SW480 (cell line): Measurements from ENCODE around the gene SNRPD3.

ENCODE experiments used
- DNase-seq: peaks from one replicate; pipeline ENCODE4 v3.0.0-alpha.2; 2016; ENCODE audit warnings: low spot score

Gene SNRPD3

DNA sequence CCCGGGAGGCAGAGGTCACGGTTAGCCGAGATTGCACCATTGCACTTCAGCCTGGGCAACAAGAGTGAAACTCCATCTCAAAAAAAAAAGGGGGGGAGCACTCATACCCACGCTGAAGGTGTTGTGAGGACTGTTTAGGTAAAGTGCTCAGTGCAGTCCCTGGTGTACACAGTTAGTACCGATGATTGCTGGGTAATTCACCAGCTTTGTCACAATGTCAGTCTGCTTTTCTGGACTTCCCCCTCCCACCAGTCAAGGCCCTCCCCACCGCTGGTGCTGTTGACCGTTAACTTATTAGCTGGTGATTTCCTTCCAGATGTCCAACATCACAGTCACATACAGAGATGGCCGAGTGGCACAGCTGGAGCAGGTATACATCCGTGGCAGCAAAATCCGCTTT lies 11.9 kb downstream of the SNRPD3 start:
- DNase-seq: no peak

DNA sequence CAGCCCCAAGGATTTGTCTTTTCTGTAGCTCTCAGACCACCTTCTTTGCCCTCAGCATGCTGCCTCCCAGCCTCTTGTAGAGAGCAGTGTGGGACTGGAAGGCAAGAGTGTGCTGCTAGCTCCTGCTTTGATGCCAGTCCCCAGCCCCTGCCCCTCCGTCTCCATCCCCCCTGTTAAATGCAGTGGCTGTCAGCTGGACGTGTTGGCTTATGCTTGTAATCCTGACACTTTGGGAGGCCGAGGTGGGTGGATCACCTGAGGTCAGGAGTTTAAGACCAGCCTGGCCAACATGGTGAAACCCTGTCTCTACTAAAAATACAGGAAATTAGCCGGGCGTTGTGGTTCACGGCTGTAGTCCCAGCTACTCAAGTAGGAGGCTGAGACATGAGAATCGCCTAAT lies 15.5 kb downstream of the SNRPD3 start:
- no peak for DNase-seq

DNA sequence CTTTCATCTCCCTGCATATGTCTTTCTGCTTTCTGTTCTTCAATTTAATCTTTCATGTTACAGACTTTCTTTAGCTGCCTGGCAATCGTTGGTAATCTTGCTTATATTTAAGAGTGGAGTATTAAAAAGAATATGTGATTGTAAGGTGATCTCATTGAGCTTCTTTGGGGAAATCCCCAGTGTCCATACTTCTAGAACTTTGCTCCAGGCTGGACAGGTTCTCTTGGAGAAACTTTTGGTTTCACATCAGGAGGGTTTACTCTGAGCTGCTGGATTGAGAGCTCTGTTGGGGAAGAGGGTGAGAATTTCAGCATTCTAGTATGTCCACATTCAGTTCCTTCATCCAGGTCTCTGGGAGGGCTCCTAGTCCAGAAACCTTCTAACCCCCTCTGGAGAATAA lies 21.0 kb downstream of the SNRPD3 start:
- DNase-seq: no peak

DNA sequence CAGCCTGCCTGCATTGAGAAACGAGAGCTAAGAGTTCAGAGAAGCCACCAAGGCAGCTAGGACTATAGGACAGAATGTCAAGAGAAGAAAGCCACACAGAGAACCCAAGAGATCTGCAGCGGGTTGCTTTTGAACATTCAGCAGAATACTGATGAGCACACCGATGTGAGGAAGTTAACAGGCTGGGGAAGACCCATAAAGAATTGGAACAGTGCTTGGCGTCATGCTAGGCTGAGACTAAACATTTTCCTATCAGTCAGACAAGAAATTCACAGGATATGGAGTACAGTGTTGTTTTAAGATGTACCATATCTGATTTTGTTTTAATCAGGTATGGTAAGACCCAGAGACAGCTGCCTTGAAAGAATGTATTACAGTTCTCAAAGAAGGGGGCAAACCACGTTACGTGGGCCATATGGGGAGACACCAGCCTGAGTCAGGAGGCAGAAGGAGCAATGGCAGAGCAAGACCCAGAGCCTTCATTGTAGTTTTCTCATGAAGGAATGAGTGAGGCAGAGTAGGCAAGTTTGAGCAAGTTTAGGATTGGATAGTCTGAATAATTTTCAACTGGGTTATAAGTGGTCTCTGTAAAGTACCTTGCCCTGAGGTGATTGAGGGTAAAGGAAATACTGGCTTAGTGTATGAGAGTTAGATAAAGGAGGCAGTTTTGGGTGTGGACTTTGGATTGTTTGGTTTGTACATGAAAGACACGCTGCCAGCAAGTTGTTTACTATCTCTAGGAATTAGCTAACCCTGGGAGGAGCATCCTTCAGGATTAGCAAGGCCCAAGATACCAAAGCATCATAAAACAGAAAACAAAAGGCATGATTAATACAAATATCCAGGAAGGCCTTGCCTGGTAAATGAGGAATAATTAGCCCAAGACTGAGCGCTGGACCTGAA lies 22.8 kb downstream of the SNRPD3 start:
- no peak for DNase-seq

DNA sequence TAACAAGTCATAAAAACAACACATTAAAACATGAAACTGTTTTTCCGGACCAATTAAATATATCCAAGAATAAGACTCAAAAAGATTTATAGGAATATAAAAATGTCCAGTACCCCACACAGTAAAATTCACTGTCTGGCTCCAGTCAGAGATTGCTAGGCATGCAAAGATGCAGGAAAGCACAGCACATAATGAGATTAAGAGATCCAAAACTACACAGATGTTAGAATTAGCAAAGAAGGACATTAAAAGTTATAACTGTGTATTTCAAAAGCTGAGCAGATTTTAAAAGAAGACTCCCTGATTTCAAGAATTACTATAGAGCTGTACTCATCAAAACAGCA lies 23.4 kb downstream of the SNRPD3 start:
- no peak for DNase-seq

DNA sequence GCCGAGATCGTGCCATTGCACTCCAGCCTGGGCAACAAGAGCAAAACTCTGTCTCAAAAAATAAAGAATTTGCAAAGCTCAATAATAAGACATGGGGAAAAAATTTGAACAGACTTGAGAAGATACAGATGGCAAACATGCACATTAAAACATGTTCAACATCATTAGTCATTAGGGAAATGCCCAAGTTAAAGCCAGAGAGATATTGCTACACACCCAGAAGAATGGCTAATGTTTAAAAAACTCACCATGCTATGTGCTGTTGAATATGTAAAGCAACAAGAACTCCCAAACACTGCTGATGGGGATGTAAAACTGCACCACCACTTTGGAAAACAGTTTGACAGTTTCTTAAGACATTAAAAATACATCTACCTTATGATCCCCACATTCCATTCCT lies 24.5 kb downstream of the SNRPD3 start:
- no peak for DNase-seq

DNA sequence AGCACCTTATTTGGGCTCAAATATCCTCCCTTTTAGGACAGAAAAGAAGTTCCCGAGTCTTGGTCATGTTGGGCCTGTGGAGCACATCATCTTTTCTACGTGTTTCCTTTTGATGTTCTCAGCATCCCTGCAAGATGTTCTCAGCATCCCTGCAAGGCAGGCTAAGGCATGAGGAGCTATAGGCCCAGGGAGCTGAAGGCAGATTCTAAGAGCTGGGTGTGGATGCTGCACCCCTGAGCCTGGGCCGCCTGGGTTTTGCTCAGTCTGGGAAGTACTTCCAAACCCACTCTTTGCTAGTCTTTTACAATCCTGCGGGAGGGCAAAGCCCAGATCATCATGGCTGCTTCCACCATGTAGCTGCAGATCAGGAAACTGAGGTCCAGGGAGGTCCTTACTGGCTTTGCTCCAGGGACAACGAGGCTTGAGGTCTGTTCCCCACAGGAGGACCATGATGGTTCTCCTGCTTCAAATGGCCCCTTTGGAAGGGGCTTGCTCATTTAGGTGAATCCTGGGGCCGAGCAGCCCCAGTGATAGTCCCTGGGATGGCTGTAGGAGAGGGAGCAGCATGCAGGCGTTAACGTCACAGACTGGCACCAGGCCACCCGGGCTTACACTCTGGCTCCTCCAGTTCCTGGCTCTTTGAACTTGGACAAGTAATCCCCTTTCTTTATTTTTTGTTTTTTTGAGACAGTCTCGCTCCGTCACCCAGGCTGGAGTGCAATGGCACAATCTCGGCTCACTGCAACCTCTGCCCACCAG lies 26.4 kb downstream of the SNRPD3 start:
- DNase-seq: no peak

DNA sequence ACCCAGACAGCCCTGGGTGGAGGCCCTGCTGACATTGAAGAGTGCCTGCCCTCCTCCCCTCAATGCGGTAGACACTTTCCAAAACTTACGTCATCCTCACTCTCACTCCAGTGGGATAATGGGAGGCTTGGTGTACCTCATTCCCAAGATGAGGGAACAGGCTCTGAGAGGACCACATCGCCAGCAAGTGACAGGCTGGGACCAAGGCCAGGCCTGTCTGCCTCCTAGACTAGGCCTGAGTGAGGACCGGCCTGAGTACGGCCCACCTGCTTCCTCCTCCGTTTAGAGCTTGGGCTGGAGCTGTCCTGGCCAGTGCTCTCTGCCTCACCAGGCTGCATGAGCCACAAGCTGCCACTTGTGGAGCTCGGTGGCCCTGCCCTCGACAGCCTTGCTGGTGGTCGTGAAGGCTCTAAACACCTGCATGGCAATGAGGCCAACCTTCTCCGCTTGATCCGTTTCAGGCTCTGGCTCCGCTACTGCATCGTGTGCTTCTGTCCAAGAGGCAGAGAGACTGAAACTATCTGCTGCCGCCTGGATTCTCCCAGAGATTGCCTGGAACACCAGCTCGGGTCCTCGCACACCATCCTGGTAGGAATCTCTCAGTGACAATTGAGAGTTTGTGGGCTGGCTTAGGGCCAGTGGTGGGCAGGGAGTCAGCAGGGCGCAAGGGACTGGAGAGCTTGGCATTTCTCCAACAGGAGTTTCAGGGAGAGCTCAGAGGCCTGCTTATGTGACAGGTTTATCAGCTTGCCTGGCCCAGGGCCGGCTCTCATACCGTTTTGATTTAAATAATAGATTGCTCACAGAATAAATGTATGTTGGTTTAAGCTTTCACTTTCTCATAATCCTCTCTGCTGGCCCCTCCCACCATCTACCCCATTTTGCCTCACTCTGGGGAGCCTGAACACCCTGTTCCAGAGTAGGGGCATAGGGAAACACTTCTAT lies 27.7 kb downstream of the SNRPD3 start:
- DNase-seq: no peak

DNA sequence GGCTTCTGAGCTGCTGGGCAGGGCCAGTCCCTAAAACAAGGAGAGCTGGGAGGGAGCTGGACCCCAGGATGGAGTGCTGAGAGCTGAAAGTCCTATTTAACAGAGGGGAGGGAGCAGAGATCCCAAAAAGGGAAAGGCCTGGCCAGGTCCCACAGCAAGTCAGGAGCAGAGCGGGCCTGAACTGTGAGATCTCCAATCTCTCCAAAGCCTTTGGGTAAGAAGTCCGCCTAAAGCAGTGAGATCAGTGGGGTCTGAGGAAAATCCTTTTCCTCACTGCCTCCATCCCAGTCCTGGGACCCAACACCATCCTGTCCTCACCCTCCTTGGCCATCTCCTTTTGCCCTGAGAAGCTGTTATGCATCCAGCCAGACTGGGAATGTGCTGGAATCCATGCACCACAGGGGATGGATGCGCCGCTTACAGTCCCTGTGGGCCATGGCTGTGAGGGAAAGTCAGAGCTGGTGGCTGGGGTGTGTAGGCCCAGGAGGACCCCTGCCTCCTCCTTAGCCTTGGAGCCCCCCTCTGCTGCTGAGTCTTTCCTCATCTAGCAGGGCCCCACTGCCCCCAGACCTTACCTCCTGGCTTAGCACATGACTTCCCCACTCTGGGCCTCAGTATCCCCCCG lies 28.5 kb downstream of the SNRPD3 start:
- DNase-seq: no peak

DNA sequence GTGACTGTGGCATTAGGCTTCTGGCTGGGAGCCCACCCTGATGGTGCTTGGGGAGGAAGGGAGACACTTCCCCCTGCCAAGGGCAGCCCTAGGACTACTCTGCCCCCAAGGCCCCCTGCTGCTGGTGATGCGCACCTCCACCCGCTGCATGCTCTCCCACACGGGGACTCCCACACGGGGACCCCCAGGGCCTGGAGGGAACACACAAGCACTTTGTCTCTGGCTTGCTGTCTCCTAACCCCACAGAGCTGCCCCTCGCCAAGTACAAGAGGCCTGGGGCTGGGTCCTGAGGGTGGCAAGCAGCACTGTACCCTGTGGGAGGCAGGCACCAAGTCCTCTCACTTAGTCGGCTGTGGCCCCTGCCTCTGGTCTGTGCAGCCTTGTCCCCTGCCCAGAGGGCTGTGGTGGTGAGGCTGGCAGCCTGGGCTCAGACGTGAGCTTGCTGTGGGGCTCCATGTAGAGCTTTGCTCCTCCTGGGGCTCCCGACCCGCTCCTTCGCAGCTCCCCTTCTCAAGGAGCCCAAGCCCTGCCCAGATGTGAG lies 29.1 kb downstream of the SNRPD3 start:
- DNase-seq: no peak

DNA sequence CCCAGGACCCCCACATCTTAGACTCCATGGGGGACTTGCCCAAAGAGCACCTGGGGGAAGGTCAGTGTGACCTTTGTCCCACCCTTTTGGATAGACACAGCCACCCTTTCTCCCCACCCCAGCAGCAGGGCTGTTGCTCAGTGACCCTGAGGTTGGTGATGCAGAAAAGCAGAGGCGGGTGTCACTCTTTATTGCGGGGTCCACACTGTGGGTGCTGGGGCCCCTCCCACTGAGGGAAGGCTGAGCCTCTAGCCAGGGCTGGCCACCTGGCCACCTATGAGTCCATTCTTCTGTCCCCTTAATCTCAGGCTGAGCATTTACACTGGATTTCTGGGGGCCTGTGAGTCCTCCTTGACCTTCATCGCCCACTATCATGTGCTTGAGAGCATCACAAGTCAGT lies 29.7 kb downstream of the SNRPD3 start:
- DNase-seq: no peak

DNA sequence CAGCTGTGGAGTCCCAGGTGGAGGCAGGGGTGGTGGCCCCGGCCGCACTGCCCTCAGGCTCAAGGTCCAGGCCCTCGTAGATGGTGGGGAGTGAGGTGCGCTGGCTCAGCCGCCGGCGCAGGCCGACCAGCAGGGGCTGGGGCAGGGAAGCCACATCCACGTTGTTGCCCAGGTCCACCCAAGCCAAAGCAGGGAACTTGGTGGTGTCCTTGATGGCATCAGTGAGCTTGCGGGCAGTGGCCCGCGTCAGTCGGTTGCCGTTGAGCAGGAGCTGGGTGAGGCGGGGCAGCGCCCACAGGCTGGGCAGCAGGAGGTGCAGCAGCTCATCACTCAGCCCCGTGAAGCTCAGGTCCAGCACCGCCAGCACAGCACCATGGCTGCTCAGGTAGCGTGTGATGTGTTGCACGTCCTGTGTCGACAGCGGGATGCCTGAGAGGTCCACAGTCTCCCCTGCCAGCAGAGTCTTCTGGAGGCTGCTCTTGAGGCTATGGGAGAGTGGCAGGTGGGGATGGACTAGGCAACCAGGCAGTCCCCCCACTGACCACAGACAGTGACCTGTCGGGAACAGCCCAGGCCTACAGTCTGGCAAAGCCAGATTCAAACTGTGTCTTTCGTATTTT lies 30.2 kb downstream of the SNRPD3 start:
- no peak for DNase-seq

DNA sequence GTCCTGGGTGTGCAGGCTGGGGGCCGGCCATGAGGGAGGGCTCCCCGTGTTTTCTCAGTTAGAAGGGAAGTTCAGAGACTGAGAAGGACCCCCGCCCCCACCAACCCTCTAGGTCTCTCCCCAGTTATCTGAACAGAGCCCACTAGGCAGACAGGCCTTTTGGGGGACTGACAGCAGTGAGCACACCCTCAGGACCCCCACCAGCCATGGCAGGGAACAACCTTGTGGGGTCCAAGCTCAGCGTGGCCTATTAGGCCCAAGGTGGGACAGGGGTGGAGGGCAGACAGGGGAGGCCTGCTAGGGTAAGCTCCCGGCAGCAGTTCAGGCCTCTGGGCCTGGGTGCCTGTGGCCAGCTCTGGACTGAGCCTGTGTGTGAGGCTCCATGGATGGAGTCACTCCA lies 31.5 kb downstream of the SNRPD3 start:
- DNase-seq: no peak

DNA sequence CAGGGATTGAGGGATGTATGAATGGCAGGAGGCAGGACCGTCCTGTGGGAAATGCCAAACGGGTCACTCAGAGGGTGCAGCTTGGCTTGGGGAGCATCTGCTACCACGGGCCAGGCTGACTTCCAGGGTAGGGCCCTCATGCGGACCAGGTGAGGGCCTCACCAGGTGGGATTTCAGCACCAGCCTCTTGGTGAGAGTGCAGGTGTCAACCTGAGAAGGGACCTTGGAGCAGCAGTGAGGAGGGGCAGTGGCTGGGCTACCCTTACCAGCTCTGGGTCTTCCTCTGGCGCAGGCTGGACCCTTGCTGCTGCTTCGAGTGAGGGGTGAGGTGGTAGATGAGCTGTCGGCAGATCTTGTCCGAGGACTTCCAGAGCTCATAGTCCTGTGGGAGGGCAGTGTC lies 32.1 kb downstream of the SNRPD3 start:
- no peak for DNase-seq

DNA sequence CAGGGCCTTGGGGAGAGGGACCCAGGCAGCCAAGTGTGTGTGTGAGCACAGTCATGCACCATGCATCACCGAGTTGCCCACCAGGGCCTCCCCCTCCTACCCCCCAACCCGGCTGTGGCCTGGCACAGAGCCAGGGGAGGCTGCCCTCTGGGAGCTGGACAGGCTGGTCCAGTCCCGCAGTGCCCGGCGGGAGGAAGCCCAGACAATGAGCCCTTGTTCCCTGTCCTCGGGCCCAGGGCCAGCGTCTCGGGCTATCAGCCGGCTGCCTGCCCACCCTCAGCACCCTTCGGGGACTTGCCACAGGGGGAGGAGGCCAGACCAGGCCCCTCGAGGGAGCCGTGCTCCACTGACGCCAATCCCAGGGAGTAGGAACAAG lies 32.6 kb downstream of the SNRPD3 start:
- DNase-seq: no peak

DNA sequence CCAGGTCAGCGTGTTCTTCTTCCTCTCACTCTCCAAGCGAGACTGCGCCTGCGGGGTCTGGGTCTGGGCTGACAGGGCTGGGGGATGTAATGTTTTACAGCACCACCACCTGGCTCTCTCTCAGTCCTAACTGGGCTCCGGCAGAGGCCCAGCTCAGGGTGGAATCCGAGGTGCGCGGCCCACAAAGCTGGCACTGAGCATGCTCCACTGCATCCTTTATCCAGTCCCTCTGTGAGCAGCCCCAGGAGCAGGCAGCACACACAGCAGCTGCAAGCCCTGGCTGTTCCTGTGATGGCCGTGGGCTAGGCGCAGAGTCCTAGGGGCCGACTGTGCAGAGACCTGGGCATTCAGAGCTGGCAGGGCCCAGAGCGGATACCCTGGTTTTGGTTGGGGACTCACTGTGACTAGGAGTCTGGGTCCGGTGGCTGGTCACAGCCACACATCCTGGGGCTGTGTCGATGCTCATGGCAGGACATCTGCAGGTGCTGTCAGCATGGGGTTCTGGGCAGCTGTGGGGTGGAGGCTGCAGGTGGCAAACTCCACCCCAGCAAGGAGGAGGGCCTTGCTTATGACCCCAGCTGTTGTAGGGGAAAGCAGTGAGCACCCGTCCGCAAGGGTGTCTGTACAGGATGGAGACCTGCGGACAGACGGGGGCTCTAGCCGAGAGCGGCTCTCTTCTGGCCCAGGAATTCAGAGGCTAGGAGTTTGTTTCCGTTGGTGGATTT lies 33.1 kb downstream of the SNRPD3 start:
- DNase-seq: no peak

DNA sequence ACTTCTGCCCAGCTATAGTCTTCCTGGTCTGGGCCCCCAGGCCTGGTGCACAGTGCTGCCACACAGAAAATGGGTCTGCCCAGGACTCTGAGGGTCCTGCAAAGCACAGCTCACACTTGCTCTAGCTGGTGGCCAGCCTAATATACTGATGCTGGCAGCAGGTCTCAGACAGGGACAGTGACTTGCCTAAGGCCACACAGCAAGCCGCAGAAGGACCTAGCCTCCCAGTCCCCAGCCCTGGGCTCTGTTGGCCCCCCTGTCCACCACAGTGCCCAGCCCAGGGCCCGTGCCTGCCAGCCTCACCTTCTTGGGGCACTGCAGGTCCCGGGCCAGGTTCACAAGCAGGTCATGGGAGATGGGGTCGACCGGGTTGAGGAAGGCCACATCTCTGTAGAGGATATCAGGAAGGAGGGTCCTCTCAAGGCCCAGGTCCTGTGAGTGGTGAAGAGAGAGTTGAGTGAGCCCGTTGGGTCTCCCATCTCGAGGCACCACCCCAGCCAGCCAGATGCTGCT lies 33.8 kb downstream of the SNRPD3 start:
- DNase-seq: no peak

DNA sequence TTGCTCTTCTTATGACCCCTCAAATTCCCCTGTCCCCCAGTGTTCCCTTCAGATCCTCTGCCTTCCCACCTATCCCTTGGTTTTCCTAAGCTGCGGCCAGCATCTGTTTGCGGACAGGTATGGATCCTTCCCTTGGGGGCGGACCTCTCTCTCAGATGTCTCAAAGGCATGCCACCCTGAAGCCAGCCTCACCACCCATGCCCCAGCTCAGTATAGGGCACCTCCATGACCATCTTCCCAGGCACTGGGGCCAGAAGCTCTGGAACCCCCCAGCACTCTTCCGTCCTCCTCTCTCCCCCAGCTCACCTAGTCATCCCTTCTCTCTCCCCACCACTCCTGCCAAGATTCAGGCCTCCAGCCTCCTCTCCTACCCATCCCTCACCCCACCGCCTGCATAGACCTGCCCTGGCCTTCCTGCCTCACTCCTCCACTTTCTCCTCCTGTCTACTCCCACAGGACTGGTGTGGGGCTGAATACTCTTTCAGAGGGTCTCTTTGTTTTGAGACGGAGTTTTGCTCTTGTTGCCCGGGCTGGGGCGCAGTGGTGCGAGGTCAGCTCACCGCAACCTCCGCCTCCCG lies 34.9 kb downstream of the SNRPD3 start:
- DNase-seq: no peak

DNA sequence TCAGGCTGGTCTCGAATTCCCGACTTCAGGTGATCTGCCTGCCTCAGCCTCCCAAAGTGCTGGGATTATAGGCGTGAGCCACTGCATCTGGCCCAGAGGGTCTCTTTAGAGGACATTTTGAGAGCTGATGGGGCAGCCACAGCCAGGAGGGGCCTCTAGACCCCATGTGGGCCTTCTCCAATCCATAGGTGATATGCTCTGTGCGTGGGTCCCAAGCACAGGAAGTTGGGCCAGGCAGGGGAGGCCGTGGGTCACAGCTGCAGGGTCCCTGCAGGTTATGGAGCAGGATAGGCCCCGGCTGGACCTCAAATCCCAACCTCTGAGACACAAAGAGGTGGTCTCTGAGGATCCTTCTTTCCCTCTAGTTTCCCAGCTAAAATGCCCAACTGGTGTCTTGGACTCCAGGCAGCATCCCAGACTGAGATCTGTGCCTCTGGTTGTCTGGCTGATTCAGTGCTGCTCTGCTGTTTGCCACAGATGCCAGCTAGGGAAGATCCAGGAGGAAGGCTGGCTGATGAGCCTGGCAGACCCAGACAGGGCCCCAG lies 35.6 kb downstream of the SNRPD3 start:
- DNase-seq: no peak
